Measurements from ENCODE around the gene PON3. TPM values are rescaled to one million over a fixed set of nuclear protein-coding genes. Genes with fewer than 3 reads are reported as not detected.

The PON3 gene
- total and polyA plus RNA-seq, 2 experiments from 2014 or later, result 1.4 to 1.6 TPM

DNA sequence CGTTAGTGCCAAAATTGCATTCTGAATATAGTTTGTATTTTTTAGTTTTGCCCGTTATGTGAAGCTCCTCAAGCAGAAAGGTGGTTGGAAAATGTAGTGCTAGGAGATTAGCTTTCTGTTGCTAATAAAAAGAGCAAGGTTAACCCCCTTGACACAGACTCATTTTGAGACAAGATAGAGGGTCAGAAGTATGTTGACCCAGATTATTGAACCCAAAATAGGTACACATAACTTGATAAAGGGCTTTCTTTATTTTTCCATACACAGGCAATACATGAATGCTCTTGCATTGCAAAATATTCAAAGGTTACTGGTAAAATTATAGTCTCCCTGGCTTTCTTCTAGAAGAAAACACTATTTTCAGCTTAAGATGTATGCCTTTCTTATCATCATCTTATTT lies 48.6 kb upstream of the PON3 start (continued):
- TF ChIP-seq, protein P1, sequence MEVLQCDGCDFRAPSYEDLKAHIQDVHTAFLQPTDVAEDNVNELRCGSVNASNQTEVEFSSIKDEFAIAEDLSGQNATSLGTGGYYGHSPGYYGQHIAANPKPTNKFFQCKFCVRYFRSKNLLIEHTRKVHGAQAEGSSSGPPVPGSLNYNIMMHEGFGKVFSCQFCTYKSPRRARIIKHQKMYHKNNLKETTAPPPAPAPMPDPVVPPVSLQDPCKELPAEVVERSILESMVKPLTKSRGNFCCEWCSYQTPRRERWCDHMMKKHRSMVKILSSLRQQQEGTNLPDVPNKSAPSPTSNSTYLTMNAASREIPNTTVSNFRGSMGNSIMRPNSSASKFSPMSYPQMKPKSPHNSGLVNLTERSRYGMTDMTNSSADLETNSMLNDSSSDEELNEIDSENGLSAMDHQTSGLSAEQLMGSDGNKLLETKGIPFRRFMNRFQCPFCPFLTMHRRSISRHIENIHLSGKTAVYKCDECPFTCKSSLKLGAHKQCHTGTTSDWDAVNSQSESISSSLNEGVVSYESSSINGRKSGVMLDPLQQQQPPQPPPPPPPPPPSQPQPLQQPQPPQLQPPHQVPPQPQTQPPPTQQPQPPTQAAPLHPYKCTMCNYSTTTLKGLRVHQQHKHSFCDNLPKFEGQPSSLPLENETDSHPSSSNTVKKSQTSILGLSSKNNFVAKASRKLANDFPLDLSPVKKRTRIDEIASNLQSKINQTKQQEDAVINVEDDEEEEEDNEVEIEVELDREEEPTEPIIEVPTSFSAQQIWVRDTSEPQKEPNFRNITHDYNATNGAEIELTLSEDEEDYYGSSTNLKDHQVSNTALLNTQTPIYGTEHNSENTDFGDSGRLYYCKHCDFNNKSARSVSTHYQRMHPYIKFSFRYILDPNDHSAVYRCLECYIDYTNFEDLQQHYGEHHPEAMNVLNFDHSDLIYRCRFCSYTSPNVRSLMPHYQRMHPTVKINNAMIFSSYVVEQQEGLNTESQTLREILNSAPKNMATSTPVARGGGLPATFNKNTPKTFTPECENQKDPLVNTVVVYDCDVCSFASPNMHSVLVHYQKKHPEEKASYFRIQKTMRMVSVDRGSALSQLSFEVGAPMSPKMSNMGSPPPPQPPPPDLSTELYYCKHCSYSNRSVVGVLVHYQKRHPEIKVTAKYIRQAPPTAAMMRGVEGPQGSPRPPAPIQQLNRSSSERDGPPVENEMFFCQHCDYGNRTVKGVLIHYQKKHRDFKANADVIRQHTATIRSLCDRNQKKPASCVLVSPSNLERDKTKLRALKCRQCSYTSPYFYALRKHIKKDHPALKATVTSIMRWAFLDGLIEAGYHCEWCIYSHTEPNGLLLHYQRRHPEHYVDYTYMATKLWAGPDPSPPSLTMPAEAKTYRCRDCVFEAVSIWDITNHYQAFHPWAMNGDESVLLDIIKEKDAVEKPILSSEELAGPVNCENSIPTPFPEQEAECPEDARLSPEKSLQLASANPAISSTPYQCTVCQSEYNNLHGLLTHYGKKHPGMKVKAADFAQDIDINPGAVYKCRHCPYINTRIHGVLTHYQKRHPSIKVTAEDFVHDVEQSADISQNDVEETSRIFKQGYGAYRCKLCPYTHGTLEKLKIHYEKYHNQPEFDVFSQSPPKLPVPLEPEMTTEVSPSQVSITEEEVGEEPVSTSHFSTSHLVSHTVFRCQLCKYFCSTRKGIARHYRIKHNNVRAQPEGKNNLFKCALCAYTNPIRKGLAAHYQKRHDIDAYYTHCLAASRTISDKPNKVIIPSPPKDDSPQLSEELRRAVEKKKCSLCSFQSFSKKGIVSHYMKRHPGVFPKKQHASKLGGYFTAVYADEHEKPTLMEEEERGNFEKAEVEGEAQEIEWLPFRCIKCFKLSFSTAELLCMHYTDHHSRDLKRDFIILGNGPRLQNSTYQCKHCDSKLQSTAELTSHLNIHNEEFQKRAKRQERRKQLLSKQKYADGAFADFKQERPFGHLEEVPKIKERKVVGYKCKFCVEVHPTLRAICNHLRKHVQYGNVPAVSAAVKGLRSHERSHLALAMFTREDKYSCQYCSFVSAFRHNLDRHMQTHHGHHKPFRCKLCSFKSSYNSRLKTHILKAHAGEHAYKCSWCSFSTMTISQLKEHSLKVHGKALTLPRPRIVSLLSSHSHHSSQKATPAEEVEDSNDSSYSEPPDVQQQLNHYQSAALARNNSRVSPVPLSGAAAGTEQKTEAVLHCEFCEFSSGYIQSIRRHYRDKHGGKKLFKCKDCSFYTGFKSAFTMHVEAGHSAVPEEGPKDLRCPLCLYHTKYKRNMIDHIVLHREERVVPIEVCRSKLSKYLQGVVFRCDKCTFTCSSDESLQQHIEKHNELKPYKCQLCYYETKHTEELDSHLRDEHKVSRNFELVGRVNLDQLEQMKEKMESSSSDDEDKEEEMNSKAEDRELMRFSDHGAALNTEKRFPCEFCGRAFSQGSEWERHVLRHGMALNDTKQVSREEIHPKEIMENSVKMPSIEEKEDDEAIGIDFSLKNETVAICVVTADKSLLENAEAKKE (CRISPR knock-in tag; IDR thresholded peaks at IDR 0.05), result no peak
- TF ChIP-seq, protein P2, sequence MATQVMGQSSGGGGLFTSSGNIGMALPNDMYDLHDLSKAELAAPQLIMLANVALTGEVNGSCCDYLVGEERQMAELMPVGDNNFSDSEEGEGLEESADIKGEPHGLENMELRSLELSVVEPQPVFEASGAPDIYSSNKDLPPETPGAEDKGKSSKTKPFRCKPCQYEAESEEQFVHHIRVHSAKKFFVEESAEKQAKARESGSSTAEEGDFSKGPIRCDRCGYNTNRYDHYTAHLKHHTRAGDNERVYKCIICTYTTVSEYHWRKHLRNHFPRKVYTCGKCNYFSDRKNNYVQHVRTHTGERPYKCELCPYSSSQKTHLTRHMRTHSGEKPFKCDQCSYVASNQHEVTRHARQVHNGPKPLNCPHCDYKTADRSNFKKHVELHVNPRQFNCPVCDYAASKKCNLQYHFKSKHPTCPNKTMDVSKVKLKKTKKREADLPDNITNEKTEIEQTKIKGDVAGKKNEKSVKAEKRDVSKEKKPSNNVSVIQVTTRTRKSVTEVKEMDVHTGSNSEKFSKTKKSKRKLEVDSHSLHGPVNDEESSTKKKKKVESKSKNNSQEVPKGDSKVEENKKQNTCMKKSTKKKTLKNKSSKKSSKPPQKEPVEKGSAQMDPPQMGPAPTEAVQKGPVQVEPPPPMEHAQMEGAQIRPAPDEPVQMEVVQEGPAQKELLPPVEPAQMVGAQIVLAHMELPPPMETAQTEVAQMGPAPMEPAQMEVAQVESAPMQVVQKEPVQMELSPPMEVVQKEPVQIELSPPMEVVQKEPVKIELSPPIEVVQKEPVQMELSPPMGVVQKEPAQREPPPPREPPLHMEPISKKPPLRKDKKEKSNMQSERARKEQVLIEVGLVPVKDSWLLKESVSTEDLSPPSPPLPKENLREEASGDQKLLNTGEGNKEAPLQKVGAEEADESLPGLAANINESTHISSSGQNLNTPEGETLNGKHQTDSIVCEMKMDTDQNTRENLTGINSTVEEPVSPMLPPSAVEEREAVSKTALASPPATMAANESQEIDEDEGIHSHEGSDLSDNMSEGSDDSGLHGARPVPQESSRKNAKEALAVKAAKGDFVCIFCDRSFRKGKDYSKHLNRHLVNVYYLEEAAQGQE (IDR thresholded peaks at IDR 0.05; ENCODE audit: unreplicated experiment), result no peak
- TF ChIP-seq NANOG (IDR thresholded peaks at IDR 0.05; ENCODE audit: borderline replicate concordance) (no peak), CREB1 (CRISPR knock-in tag; IDR thresholded peaks at IDR 0.05; ENCODE audit: low read depth) (no peak), POLR2AphosphoS5 (IDR thresholded peaks at IDR 0.05; ENCODE audit: low read depth) (no peak), STAT1 (IDR thresholded peaks at IDR 0.05; ENCODE audit: unreplicated experiment) (no peak), ZNF331 (CRISPR knock-in tag; IDR thresholded peaks at IDR 0.05; ENCODE audit: low read depth) (no peak)
- TF ChIP-seq, protein P3, sequence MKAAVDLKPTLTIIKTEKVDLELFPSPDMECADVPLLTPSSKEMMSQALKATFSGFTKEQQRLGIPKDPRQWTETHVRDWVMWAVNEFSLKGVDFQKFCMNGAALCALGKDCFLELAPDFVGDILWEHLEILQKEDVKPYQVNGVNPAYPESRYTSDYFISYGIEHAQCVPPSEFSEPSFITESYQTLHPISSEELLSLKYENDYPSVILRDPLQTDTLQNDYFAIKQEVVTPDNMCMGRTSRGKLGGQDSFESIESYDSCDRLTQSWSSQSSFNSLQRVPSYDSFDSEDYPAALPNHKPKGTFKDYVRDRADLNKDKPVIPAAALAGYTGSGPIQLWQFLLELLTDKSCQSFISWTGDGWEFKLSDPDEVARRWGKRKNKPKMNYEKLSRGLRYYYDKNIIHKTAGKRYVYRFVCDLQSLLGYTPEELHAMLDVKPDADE (IDR thresholded peaks at IDR 0.05), result no peak
